Hematopoietic multipotent progenitor cell treated with erythropoietin and hydrocortisone succinate and interleukin-3 and kit ligand, for 17 days (in vitro differentiated cells): ENCODE results near the gene CABS1.

ENCODE experiments used
- DNase-seq: peaks from one replicate; pipeline ENCODE4 v3.0.0-alpha.2; 2015; ENCODE audit warnings: low spot score

CABS1 gene

DNA sequence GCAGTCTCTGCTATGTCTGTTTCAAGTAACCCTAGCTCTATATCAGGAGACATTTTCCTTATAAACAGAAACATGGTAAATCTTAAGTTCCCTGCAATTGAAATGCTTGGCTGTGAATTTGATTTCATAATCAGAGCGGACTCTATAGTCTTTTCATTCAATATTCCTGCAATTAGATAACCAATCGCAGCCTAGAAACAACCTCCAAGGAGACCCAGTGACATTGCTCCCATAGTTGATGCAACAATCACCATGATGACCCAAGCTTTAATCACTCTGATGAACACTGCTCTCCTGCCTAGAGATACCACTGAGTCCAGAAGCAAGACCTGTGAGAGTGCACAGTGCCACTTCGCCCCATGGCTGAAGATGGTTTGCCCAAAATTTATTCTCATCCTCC lies at the start of gene CABS1:
TSS of gene CABS1 (plus strand) at position 301 of the 400 bp plus-strand sequence. CDS start at position 360, 59 bp downstream.
- no peak for DNase-seq

GRCh38 chr4:70288651-70289050 lies 46.1 kb upstream of the CABS1 start:
- DNase-seq, result no peak

GRCh38 chr4:70291341-70291740 lies 43.4 kb upstream of the CABS1 start:
- DNase-seq, result no peak

GRCh38 chr4:70297576-70297975 lies 37.2 kb upstream of the CABS1 start:
- DNase-seq, result no peak

DNA sequence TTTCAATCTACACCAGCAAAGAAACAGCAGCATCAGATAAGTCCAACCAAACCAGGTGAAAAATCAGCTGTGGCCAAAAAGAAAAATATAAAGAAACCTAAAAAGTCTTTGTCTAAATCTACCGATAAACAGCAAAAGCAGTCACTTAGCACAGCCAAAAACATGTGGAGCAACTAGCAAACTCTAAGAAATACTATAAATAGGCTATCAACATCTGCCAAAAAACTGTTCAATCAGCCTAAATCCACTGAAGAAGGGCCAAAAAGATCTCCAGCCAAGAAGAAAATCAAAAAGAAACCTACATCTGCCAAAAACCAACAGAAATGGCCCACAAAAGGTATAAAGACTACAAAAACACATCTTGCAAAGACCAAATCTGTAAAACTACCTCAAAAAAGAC lies 36.7 kb upstream of the CABS1 start:
- DNase-seq, result no peak

DNA sequence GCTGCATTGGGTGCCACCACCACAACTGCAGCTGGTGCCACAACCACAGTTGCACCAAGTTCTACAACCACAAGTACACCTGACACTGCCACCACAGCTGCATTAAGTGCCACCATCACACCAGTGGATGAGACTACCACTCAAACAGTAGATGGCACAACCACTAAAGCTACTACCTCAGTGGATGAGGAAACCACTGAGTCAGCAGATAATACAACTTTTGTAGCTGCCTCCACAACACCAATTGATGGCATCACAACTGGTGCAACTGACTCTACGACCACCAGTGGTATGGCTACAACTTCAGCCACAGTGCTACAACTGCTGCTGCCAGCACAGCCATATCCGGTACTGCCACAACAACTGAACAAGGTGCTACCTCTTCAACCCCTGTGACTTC lies 35.1 kb upstream of the CABS1 start:
- no peak for DNase-seq

- DNase-seq, result no peak
Measured at GRCh38 chr4:70300215-70300614, 34.6 kb upstream of the CABS1 start.

- DNase-seq, result no peak
Measured at GRCh38 chr4:70303090-70303489, 31.7 kb upstream of the CABS1 start.

GRCh38 chr4:70305601-70306000 lies 29.2 kb upstream of the CABS1 start:
- no peak for DNase-seq

DNA sequence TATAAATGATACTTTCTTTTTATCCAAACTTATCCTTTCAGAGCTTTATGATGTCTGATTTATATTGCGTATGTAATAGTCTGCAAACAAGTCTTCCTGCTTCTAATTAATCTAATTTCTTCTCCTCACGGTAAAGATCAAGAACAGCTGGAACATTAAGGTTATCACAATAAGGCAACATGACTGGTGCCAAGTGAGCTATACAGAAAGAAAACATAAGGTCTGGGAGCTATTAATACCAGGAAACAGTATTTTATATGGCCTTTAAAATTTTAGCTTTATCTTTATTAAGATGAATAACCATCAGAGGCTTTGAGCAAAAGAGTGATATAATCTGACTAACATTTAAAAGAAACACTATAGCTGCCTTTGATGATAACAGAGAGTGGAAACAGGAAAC lies 28.7 kb upstream of the CABS1 start:
- no peak for DNase-seq

DNA sequence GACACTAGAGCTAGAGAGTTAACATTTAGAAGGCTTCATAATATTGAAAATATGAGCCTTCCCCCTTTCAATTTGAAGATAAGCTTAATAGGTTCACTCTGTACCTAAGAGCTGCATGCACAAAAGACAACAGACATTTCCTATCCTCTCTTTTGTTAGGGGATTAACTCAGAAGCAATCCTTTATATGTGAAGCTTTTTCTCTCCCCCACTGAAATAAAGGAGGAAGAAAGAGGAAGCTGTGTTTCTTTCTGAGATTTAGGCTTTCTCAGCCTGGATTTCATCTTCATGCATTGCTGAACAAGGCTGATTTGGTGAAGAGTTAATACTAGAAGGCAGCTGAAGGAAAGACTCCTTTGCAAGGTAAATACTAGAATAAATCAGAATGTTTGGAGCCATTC lies 21.0 kb upstream of the CABS1 start:
- DNase-seq, result no peak

DNA sequence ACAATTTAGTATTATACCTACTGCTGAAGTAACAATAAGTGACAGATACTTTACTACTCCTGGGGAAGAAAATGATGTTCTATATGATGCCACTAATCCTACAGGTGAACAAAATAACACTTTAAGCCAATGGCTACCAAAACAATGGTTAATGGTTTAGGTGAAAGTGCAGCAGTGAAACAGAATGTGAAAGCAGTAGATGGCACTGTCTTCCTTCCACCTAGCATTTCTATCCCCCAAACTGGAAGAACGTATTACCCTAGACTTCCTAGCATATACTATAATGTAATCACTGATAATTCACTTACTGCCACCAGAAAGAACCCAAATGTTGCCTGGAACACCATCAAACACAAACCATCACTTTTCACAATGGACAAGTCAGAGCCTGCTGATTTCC lies 18.9 kb upstream of the CABS1 start:
- DNase-seq, result no peak

GRCh38 chr4:70326052-70326451 lies 8.7 kb upstream of the CABS1 start:
- DNase-seq, result no peak

GRCh38 chr4:70336043-70336442 lies 1.3 kb downstream of the CABS1 start:
- no peak for DNase-seq

- no peak for DNase-seq
Measured at GRCh38 chr4:70337886-70338420, 3.2 kb downstream of the CABS1 start.

DNA sequence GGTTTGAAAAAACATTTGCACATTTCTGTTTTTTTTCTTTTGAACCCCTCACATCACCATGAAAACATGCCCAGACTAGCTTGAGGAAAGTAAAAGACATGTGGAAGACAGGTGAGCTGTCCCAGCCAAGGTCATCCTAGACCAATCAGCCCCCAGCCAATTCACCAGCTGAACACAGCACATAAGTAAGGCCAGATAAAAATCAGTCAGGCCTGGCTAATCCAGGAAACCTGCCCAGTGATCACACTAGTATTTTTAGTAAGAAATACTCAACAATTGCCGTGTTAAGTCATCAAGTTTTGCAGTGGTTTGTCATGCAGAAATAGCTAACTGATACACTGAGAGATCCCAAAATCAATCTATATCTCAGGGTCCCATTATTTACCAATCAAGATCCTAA lies 21.4 kb downstream of the CABS1 start:
- DNase-seq, result no peak

DNA sequence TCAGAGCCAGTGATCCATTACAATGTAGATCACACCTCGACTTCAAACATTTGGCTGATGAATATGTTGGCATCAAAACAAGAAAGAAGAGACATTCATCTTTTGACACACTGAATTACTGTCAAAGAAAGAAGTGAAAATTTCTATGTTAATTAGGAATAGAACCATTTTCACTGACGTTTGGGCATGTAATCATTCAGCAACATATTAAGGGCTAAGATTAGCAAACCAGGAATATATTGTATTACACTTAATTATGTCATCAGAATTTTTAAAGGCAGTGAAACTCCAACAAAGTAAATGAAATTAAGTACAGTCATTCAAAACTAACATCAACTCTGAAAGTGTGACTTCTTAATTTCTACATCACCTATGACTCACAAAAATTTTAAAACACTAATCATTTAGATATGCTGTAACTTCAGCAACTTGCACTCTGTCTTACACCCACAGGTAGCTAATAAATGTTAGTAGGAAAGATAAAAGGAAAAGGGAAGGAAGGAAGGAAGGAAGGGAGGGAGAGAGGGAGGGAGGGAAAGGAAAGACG lies 24.4 kb downstream of the CABS1 start:
- DNase-seq, result no peak

DNA sequence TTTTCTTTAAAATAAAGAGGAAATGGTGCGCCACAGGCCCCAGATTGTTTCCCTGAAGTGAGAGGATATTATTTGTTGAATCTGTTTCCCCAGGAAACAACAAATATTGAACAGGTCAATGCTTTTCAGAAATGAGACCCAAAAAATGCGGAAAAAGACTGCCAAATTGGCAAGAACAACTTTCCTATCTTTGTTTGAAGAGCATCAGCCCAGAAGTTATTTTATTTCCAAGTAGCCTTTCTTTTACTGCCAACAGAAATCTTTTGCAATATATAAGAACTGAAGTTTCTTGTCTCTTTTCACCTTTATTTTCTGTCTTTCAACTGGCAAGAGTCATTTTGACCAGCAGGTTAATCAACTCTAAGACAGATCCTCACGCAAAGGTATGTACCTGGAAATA lies 25.7 kb downstream of the CABS1 start, which contains the start of gene SMR3A:
TSS of gene SMR3A (plus strand) at position 301 of the 400 bp plus-strand sequence. CDS start 1,356 bp downstream, outside the sequence.
- no peak for DNase-seq

- DNase-seq, result no peak
Measured at GRCh38 chr4:70364002-70364401, 29.2 kb downstream of the CABS1 start.

GRCh38 chr4:70365479-70365878 lies 30.7 kb downstream of the CABS1 start:
- no peak for DNase-seq

GRCh38 chr4:70367813-70368212 lies 33.0 kb downstream of the CABS1 start:
- no peak for DNase-seq

GRCh38 chr4:70371987-70372386 lies 37.2 kb downstream of the CABS1 start:
- DNase-seq, result no peak

- DNase-seq, result no peak
Measured at GRCh38 chr4:70372760-70373159, 38.0 kb downstream of the CABS1 start.

GRCh38 chr4:70380578-70380977 lies 45.8 kb downstream of the CABS1 start:
- DNase-seq, result no peak
